ENCODE data around the gene TMC3. TPM values are rescaled to one million over a fixed set of nuclear protein-coding genes. Genes with fewer than 3 reads are reported as not detected.

The TMC3 gene
- total and polyA plus RNA-seq, 2 of the 13 experiments (the other 11 are each of a cell fraction or from before 2014, with no cell fraction given) = not detected

DNA sequence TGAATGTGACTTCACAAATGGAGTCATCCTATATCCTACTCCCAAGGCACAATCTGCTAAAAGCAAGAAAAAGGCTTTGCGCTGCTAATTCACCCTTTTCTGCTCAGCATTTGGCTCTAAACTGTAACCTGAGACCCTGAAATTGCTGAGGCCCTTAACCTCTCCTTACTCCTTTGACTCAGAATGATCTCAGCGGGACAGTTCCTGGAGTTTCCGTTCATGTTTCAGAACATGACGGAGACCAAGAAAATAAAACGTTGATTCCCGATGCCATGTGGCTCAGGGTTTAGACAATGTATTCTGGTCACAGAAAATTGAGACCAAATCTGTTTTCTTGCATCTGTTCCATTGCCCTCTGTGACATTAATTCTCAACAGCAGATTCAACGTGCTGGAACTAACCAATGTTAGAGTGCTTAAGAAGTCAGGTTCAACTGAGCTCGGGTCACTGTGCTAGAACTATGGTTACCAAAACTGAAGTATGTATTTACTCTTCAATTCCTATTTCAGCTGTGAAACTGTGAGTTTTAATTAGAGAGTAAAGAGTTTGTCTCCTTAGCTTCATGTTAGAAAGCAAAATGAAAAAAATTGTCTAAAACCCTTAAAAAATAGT lies 45.4 kb upstream of the TMC3 start:
- H2AFZ ChIP-seq (ENCODE audit: low read length) = no peak overlapping the region
- in situ Hi-C loops (cut with HindIII; ENCODE audit: extremely low pct_ligation_motif_present, low pct_unique_long_range_greater_than_20kb) (no loop called here), intact Hi-C loops (cut with micrococcal nuclease; ENCODE audit: unreplicated experiment) (loop anchor here (10.0 kb wide), 1 partner anchor 775 kb away; no protein-coding TSS in a partner anchor)
- H3K36me3 ChIP-seq (replicated peaks in 1 of 2; ENCODE audit: control insufficient read depth in 1 of 2, insufficient read depth in 2 of 2, low read length in 2 of 2) = no peaks in the 10 kb centered on the region
- no peaks in the 10 kb centered on the region; a peak in 2 of 5 replicates for H3K27me3 ChIP-seq (ENCODE audit: control insufficient read depth in 1 of 2, insufficient read depth in 2 of 2, low read length in 2 of 2)
- no TSS peak for BruUV-seq (replicated peaks)
- no peak overlapping the region for H3K27ac ChIP-seq (ENCODE audit: extremely low read length, insufficient read depth, low read length)
- DNase-seq (ENCODE audit: low spot score) (no peak), FAIRE-seq (no peak), ATAC-seq (no peak)
- 34% methylated on average over 8 of the region's 8 CpGs for WGBS (ENCODE audit: low lambda C conversion rate)
- H3K9me3 ChIP-seq (ENCODE audit: low read length) = no peaks in the 10 kb centered on the region
- CTCF ChIA-PET (ENCODE audit: low intra/inter-chr PET ratio, low total read pairs) = no interaction called here
- TF ChIP-seq SETDB1 (CRISPR knock-in tag; IDR thresholded peaks at IDR 0.05; ENCODE audit: borderline replicate concordance) = no peak
- TF ChIP-seq FOSL2 (CRISPR knock-in tag; IDR thresholded peaks at IDR 0.05) = no peak
- TF ChIP-seq HMGA1 (CRISPR knock-in tag; conservative IDR thresholded peaks at IDR 0.05) = no peak
- no peak for TF ChIP-seq SMAD3 (CRISPR knock-in tag; IDR thresholded peaks at IDR 0.05)
- TF ChIP-seq ZNF558 (CRISPR knock-in tag; IDR thresholded peaks at IDR 0.05; ENCODE audit: borderline replicate concordance) = no peak
- TF ChIP-seq, protein P1, sequence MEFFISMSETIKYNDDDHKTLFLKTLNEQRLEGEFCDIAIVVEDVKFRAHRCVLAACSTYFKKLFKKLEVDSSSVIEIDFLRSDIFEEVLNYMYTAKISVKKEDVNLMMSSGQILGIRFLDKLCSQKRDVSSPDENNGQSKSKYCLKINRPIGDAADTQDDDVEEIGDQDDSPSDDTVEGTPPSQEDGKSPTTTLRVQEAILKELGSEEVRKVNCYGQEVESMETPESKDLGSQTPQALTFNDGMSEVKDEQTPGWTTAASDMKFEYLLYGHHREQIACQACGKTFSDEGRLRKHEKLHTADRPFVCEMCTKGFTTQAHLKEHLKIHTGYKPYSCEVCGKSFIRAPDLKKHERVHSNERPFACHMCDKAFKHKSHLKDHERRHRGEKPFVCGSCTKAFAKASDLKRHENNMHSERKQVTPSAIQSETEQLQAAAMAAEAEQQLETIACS (CRISPR knock-in tag; IDR thresholded peaks at IDR 0.05) = no peak
- no peak for TF ChIP-seq KLF15 (CRISPR knock-in tag; IDR thresholded peaks at IDR 0.05; ENCODE audit: borderline replicate concordance)
- no peak for TF ChIP-seq ZNF574 (CRISPR knock-in tag; IDR thresholded peaks at IDR 0.05)
- no peak for TF ChIP-seq SRSF1 (optimal IDR thresholded peaks at IDR 0.05; ENCODE audit: low read depth, low read length)
- no peak for TF ChIP-seq MBNL3 (CRISPR knock-in tag; conservative IDR thresholded peaks at IDR 0.05)
- TF ChIP-seq ZNF704 (CRISPR knock-in tag; IDR thresholded peaks at IDR 0.05; ENCODE audit: borderline replicate concordance) = no peak
- no peak for TF ChIP-seq MTA1 (CRISPR knock-in tag; IDR thresholded peaks at IDR 0.05; ENCODE audit: borderline replicate concordance)
- TF ChIP-seq, protein P2, sequence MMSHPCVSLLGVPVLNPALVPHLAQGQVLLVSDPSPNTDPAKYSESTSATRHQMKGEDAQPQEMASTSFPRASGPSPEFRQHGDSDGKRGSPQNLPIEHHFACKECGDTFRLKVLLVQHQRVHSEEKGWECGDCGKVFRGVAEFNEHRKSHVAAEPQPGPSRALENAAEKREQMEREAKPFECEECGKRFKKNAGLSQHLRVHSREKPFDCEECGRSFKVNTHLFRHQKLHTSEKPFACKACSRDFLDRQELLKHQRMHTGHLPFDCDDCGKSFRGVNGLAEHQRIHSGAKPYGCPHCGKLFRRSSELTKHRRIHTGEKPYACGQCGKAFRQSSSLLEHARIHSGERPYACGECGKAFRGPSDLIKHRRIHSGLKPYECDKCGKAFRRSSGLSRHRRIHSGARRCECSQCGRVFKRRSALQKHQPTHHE (CRISPR knock-in tag; IDR thresholded peaks at IDR 0.05; ENCODE audit: borderline replicate concordance) = no peak
- POLR2A ChIA-PET = no interaction called here
- H3K4me3 ChIP-seq (replicated peaks in 1 of 3; ENCODE audit: insufficient read depth in 1 of 3, low read depth in 2 of 3, low read length in 3 of 3) = no peak overlapping the region
- H3K9ac ChIP-seq (ENCODE audit: insufficient read depth, low read depth, low read length) = no peak overlapping the region
- H3K4me2 ChIP-seq (ENCODE audit: low read depth, low read length) = no peak overlapping the region
- H4K20me1 ChIP-seq (ENCODE audit: insufficient read depth, low read length) = no peaks in the 10 kb centered on the region
- no peaks in the 10 kb centered on the region for H3K4me1 ChIP-seq (ENCODE audit: insufficient read depth, low read length)
- H3K79me2 ChIP-seq (ENCODE audit: insufficient read depth, low read length) = no peaks in the 10 kb centered on the region

Measured in HepG2 (cell line).